GM23338 (cell line): ENCODE data around the gene GPRC5B. TPM values are rescaled to one million over a fixed set of nuclear protein-coding genes. Genes with fewer than 3 reads are reported as not detected.

Experiments
- ATAC-seq: fragments of 200-7000 bp; cut with Tn5 transposase; 3 replicates; pipeline ENCODE4 v1.9.1; 2020
- DNase-seq: peaks from one replicate; pipeline ENCODE4 v3.0.0-alpha.2; 2015; ENCODE audit warnings: low spot score
- H2AFZ ChIP-seq: fragments of 200-600 bp; sonication (generic); 2 replicates; pipeline ENCODE4 v1.8.0; 2016; ENCODE audit warnings: antibody characterized with exemption, mild to moderate bottlenecking, moderate library complexity
- H3F3A ChIP-seq: fragments of 200-600 bp; sonication (generic); replicated peaks from 2 replicates; pipeline ENCODE4 v1.8.0; 2017; ENCODE audit warnings: antibody characterized with exemption, mixed run types, low read depth
- H3K27ac ChIP-seq: fragments of 200-600 bp; sonication (generic); 2 replicates; pipeline ENCODE4 v1.6.1; 2016; ENCODE audit warnings: low read depth
- H3K27me3 ChIP-seq: fragments of 200-600 bp; sonication (generic); 2 replicates; pipeline ENCODE4 v1.8.0; 2016; ENCODE audit warnings: mild to moderate bottlenecking, mixed run types, moderate library complexity; ENCODE audit not compliant: insufficient read depth
- H3K36me3 ChIP-seq: fragments of 200-600 bp; sonication (generic); 2 replicates; pipeline ENCODE4 v1.8.0; 2016; ENCODE audit warnings: mild to moderate bottlenecking; ENCODE audit not compliant: insufficient read depth
- H3K4me1 ChIP-seq: fragments of 200-600 bp; sonication (generic); 2 replicates; pipeline ENCODE4 v1.8.0; 2016; ENCODE audit warnings: mild to moderate bottlenecking, moderate library complexity; ENCODE audit not compliant: insufficient read depth
- H3K4me2 ChIP-seq: fragments of 200-600 bp; sonication (generic); 2 replicates; pipeline ENCODE4 v1.7.1; 2017; ENCODE audit warnings: mixed run types
- H3K4me3 ChIP-seq: fragments of 200-600 bp; sonication (generic); 2 replicates; pipeline ENCODE4 v1.6.1; 2016; ENCODE audit warnings: mixed run types
- H3K79me2 ChIP-seq: fragments of 200-600 bp; sonication (generic); replicated peaks from 2 replicates; pipeline ENCODE4 v1.8.0; 2017; ENCODE audit warnings: mild to moderate bottlenecking; ENCODE audit not compliant: insufficient read depth
- H3K9me2 ChIP-seq: fragments of 200-600 bp; sonication (generic); 2 replicates; pipeline ENCODE4 v1.8.0; 2017; ENCODE audit not compliant: insufficient read depth
- H4K20me1 ChIP-seq: fragments of 200-600 bp; sonication (generic); replicated peaks from 2 replicates; pipeline ENCODE4 v1.8.0; 2017; ENCODE audit warnings: mild to moderate bottlenecking; ENCODE audit not compliant: insufficient read depth
- H3K27ac Mint-ChIP-seq: 2 replicates; pipeline ENCODE4 v1.8.0; 2020; ENCODE audit warnings: inconsistent platforms, mild to moderate bottlenecking, moderate library complexity, mixed read lengths
- H3K27me3 Mint-ChIP-seq: 3 replicates; pipeline ENCODE4 v1.8.0; 2022; ENCODE audit warnings: low read depth, mild to moderate bottlenecking, moderate library complexity, mixed read lengths, inconsistent platforms; ENCODE audit not compliant: insufficient read depth, poor library complexity
- H3K36me3 Mint-ChIP-seq: 3 replicates; pipeline ENCODE4 v1.8.0; 2021; ENCODE audit warnings: low read depth, mild to moderate bottlenecking, inconsistent platforms, moderate library complexity, mixed read lengths
- H3K4me1 Mint-ChIP-seq: 3 replicates; pipeline ENCODE4 v1.8.0; 2020; ENCODE audit warnings: mild to moderate bottlenecking, inconsistent platforms, mixed read lengths
- H3K4me3 Mint-ChIP-seq: 3 replicates; pipeline ENCODE4 v1.8.0; 2021; ENCODE audit warnings: moderate library complexity, mild to moderate bottlenecking, inconsistent platforms, mixed read lengths
- H3K9me3 Mint-ChIP-seq: 3 replicates; pipeline ENCODE4 v1.8.0; 2020; ENCODE audit warnings: moderate library complexity, mild to moderate bottlenecking, inconsistent platforms, mixed read lengths
- CREB1 ChIP-seq: fragments of 250-450 bp; sonication (Bioruptor Pico); IDR thresholded peaks from 2 replicates; pipeline ENCODE4 v1.5.0; 2020; ENCODE audit warnings: low read depth, mild to moderate bottlenecking, moderate library complexity
- CTCF ChIP-seq, 2 experiments: fragments of 200-600 bp in 1 of 2; sonication (generic) in 1 of 2; conservative IDR thresholded peaks; 2 replicates each; pipeline versions ENCODE4 v1.5.1 to v1.6.1; 2016 to 2017; ENCODE audit warnings: antibody characterized with exemption in 2 of 2, low read depth in 2 of 2, mild to moderate bottlenecking in 2 of 2, moderate library complexity in 1 of 2
- ETS1 ChIP-seq: IDR thresholded peaks from 2 replicates; pipeline ENCODE4 v1.6.1; 2016; ENCODE audit warnings: antibody characterized with exemption
- EZH2 ChIP-seq: fragments of 200-600 bp; sonication (generic); IDR thresholded peaks from one replicate; pipeline ENCODE4 v1.8.0; 2017; ENCODE audit warnings: antibody characterized with exemption, mild to moderate bottlenecking, low read depth; ENCODE audit not compliant: unreplicated experiment
- EZH2phosphoT487 ChIP-seq: fragments of 200-600 bp; sonication (generic); IDR thresholded peaks from one replicate; pipeline ENCODE4 v1.8.1; 2018; ENCODE audit warnings: antibody characterized with exemption; ENCODE audit not compliant: unreplicated experiment
- JUNB ChIP-seq: IDR thresholded peaks from one replicate; pipeline ENCODE4 v1.6.1; 2016; ENCODE audit warnings: antibody characterized with exemption; ENCODE audit not compliant: unreplicated experiment
- NANOG ChIP-seq: IDR thresholded peaks from 2 replicates; pipeline ENCODE4 v1.6.1; 2016; ENCODE audit warnings: antibody characterized with exemption, borderline replicate concordance
- POLR2AphosphoS5 ChIP-seq: IDR thresholded peaks from 2 replicates; pipeline ENCODE4 v1.6.1; 2016; ENCODE audit warnings: antibody characterized with exemption, low read depth
- STAT1 ChIP-seq: IDR thresholded peaks from one replicate; pipeline ENCODE4 v1.6.1; 2016; ENCODE audit warnings: antibody characterized with exemption; ENCODE audit not compliant: unreplicated experiment
- ZNF114 ChIP-seq: fragments of 250-450 bp; sonication (Bioruptor Pico); IDR thresholded peaks from 2 replicates; pipeline ENCODE4 v1.5.0; 2020; ENCODE audit warnings: mild to moderate bottlenecking, moderate library complexity
- ZNF331 ChIP-seq: fragments of 250-450 bp; sonication (Bioruptor Pico); IDR thresholded peaks from 2 replicates; pipeline ENCODE4 v1.5.0; 2020; ENCODE audit warnings: low read depth, mild to moderate bottlenecking, moderate library complexity
- polyA plus RNA-seq: library from polyadenylated mRNA; unstranded; fragments of >200 nt; fragmentation: Nextera tagmentation; extraction: Ambion mirVana; gene quantifications from 2 replicates; pipeline ENCODE4 v1.2.1, GENCODE V29; 2016
- total RNA-seq: library from RNA; depleted of rRNA; stranded (reverse); fragments of >200 nt; shearing (Covaris generic); gene quantifications from 2 replicates; pipeline ENCODE4 v1.2.3, GENCODE V29; 2014
- TF ChIP-seq, protein P1 (sequence below): IDR thresholded peaks from one replicate; pipeline ENCODE4 v1.6.1; 2018; ENCODE audit warnings: antibody characterized with exemption; ENCODE audit not compliant: unreplicated experiment

The GPRC5B gene
- total and polyA plus RNA-seq, 2 experiments from 2014 or later: 70.9 to 82.5 TPM

DNA sequence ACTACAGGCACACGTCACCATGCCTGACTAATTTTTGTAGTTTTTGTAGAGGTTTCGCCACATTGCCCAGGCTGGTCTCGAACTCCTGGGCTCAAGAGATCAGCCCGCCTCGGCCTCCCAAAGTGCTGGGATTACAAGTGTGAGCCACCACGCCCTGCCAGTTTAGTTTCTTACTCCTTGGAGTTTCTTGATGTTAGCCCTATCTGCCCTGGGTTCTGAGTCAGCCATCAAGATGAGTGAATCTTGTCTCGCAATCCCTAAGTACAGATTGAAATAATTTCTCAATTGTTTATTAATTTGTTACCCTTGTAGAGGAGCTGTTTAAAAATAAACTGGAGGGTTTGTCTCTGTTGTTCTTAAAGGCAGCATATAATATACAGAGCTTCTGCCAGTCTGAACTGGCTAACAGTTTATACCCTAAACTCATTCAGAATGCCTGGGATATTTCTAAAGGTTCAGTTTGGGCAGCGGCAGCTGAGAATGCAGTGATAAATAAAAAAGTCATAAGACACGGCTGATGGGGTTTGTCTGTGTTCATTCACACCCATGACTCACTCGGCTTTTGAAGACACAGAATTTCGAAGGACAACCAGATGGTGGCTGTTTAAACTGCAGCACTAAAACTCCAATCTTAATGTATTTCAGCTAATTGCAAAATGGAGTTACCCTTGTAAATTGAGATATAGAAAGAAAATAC is 39.6 kb downstream of the GPRC5B start:
- no peaks in the 10 kb centered on the region for H3K36me3 ChIP-seq
- H3K27me3 Mint-ChIP-seq: no peaks in the 10 kb centered on the region
- DNase-seq (no peak), ATAC-seq (no peak)
- no peaks in the 10 kb centered on the region for H3K79me2 ChIP-seq
- no peaks in the 10 kb centered on the region for H3K9me2 ChIP-seq
- H3K4me2 ChIP-seq: no peak overlapping the region
- no peak overlapping the region for H3K4me3 ChIP-seq
- no peak overlapping the region for H3K27ac Mint-ChIP-seq
- H3K36me3 Mint-ChIP-seq: no peaks in the 10 kb centered on the region
- H3K4me1 ChIP-seq: no peaks in the 10 kb centered on the region
- no peaks in the 10 kb centered on the region for H3F3A ChIP-seq
- TF ChIP-seq POLR2AphosphoS5: no peak
- no peak for TF ChIP-seq NANOG
- no peak for TF ChIP-seq CREB1
- TF ChIP-seq ZNF114 (CRISPR knock-in tag): no peak
- no peak for TF ChIP-seq CTCF (conservative IDR thresholded peaks at IDR 0.05; ENCODE audit: low read depth in 2 of 2)
- no peak for TF ChIP-seq STAT1
- TF ChIP-seq ETS1: no peak
- H3K9me3 Mint-ChIP-seq: no peaks in the 10 kb centered on the region
- no peak overlapping the region for H3K27ac ChIP-seq
- no peaks in the 10 kb centered on the region for H3K27me3 ChIP-seq
- H4K20me1 ChIP-seq: no peaks in the 10 kb centered on the region
- no peak overlapping the region for H3K4me3 Mint-ChIP-seq
- no peak overlapping the region for H2AFZ ChIP-seq
- peaks cover 2% of the 10 kb centered on the region; the same call in 1 of the 3 replicates for H3K4me1 Mint-ChIP-seq

DNA sequence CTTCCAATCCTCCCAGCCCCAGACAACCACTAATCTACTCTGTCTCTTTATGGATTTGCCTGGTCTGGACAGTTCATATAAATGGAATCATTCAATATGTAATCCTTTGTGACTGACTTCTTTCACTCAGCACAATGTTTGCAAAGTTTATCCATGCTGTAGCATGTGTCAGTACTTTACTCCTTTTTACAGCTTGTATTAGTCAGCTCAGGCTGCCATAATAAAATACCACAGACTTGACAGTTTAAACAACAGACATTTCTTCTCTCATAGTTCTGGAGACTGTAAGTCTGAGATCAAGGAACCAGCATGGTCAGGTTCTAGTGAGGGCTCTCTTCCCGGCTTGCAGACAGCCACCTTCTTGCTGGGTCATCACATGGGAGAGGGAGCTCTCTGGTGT is 41.3 kb downstream of the GPRC5B start:
- H3K27ac Mint-ChIP-seq: no peak overlapping the region
- H3K4me2 ChIP-seq: no peak overlapping the region
- H3K36me3 ChIP-seq: no peaks in the 10 kb centered on the region
- H3K9me3 Mint-ChIP-seq: no peaks in the 10 kb centered on the region
- H3K27ac ChIP-seq: no peak overlapping the region
- no peak for ATAC-seq
- no peaks in the 10 kb centered on the region for H3K27me3 Mint-ChIP-seq
- no peak overlapping the region for H3K4me3 ChIP-seq
- no peaks in the 10 kb centered on the region for H3K9me2 ChIP-seq
- no peaks in the 10 kb centered on the region for H3K4me1 ChIP-seq
- H3K4me1 Mint-ChIP-seq: peaks cover under 1% of the 10 kb centered on the region; the same call in 2 of the 3 replicates
- no peaks in the 10 kb centered on the region for H3K36me3 Mint-ChIP-seq
- no peak for DNase-seq
- no peaks in the 10 kb centered on the region for H3K79me2 ChIP-seq
- 0 out of 2 replicates have a peak, but pooled peaks cover 3% of the 10 kb centered on the region for H3F3A ChIP-seq
- H2AFZ ChIP-seq: no peak overlapping the region
- H4K20me1 ChIP-seq: no peaks in the 10 kb centered on the region
- H3K4me3 Mint-ChIP-seq: no peak overlapping the region
- no peaks in the 10 kb centered on the region for H3K27me3 ChIP-seq
- TF ChIP-seq STAT1: no peak
- TF ChIP-seq, protein P1, sequence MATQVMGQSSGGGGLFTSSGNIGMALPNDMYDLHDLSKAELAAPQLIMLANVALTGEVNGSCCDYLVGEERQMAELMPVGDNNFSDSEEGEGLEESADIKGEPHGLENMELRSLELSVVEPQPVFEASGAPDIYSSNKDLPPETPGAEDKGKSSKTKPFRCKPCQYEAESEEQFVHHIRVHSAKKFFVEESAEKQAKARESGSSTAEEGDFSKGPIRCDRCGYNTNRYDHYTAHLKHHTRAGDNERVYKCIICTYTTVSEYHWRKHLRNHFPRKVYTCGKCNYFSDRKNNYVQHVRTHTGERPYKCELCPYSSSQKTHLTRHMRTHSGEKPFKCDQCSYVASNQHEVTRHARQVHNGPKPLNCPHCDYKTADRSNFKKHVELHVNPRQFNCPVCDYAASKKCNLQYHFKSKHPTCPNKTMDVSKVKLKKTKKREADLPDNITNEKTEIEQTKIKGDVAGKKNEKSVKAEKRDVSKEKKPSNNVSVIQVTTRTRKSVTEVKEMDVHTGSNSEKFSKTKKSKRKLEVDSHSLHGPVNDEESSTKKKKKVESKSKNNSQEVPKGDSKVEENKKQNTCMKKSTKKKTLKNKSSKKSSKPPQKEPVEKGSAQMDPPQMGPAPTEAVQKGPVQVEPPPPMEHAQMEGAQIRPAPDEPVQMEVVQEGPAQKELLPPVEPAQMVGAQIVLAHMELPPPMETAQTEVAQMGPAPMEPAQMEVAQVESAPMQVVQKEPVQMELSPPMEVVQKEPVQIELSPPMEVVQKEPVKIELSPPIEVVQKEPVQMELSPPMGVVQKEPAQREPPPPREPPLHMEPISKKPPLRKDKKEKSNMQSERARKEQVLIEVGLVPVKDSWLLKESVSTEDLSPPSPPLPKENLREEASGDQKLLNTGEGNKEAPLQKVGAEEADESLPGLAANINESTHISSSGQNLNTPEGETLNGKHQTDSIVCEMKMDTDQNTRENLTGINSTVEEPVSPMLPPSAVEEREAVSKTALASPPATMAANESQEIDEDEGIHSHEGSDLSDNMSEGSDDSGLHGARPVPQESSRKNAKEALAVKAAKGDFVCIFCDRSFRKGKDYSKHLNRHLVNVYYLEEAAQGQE: no peak
- TF ChIP-seq NANOG: no peak
- TF ChIP-seq EZH2: no peak
- TF ChIP-seq ZNF114 (CRISPR knock-in tag): no peak
- TF ChIP-seq ETS1: no peak
- TF ChIP-seq JUNB: no peak
- no peak for TF ChIP-seq CREB1
- no peak for TF ChIP-seq POLR2AphosphoS5
- no peak for TF ChIP-seq ZNF331 (CRISPR knock-in tag)
- TF ChIP-seq CTCF (conservative IDR thresholded peaks at IDR 0.05; ENCODE audit: low read depth in 2 of 2): no peak
- no peak for TF ChIP-seq EZH2phosphoT487
